ENCODE results near the gene SUCLA2.

Gene SUCLA2

GRCh38 chr13:47901441-47901840 is 99.6 kb downstream of the SUCLA2 start:
- DNase-seq (ENCODE audit: low spot score): no peak
- no peak overlapping the region for H3K27ac ChIP-seq
- POLR2A ChIA-PET (ENCODE audit: low non-redundant PET): no interaction called here

GRCh38 chr13:47898080-47898479 is 103.0 kb downstream of the SUCLA2 start:
- CTCF ChIA-PET: interaction anchor here (0.5 kb wide), 1 partner anchor 415 kb away, joined by 5 read pairs; no protein-coding TSS in a partner anchor
- no peak for DNase-seq (ENCODE audit: low spot score)
- TF ChIP-seq CTCF (conservative IDR thresholded peaks at IDR 0.05; ENCODE audit: low read depth): no peak
- POLR2A ChIA-PET (ENCODE audit: low non-redundant PET): no interaction called here
- no peak overlapping the region for H3K27ac ChIP-seq

More at GRCh38 chr13:47901441-47901840, 99.6 kb downstream of the SUCLA2 start:
- CTCF ChIA-PET: no interaction called here
- TF ChIP-seq CTCF (conservative IDR thresholded peaks at IDR 0.05; ENCODE audit: low read depth): no peak

- ChIA-PET POLR2A (ENCODE audit: low non-redundant PET) (no interaction called here), CTCF (interaction anchor here (0.6 kb wide), 1 partner anchor 69 kb away, joined by 3 read pairs; no protein-coding TSS in a partner anchor)
- H3K27ac ChIP-seq: no peak overlapping the region
- TF ChIP-seq CTCF (conservative IDR thresholded peaks at IDR 0.05; ENCODE audit: low read depth): no peak
- DNase-seq (ENCODE audit: low spot score): peak; percentile 26
These were observed 103.5 kb downstream of the SUCLA2 start for GRCh38 chr13:47897411-47898050.

GRCh38 chr13:47896546-47896945 is 104.5 kb downstream of the SUCLA2 start:
- no peak for DNase-seq (ENCODE audit: low spot score)
- no peak overlapping the region for H3K27ac ChIP-seq
- ChIA-PET POLR2A (ENCODE audit: low non-redundant PET) (no interaction called here), CTCF (no interaction called here)
- TF ChIP-seq CTCF (conservative IDR thresholded peaks at IDR 0.05; ENCODE audit: low read depth): no peak

- no peak for DNase-seq (ENCODE audit: low spot score)
- CTCF ChIA-PET: no interaction called here
- H3K27ac ChIP-seq: no peak overlapping the region
- TF ChIP-seq CTCF (conservative IDR thresholded peaks at IDR 0.05; ENCODE audit: low read depth): no peak
- POLR2A ChIA-PET (ENCODE audit: low non-redundant PET): no interaction called here
These were observed 105.0 kb downstream of the SUCLA2 start for GRCh38 chr13:47896111-47896510.

GRCh38 chr13:47893527-47893926 is 107.5 kb downstream of the SUCLA2 start:
- no peak overlapping the region for H3K27ac ChIP-seq
- ChIA-PET POLR2A (ENCODE audit: low non-redundant PET) (no interaction called here), CTCF (no interaction called here)
- TF ChIP-seq CTCF (conservative IDR thresholded peaks at IDR 0.05; ENCODE audit: low read depth): no peak
- no peak for DNase-seq (ENCODE audit: low spot score)
